ENCODE data around the gene SDK1.

- TF ChIP-seq CTCF (IDR thresholded peaks at IDR 0.05): no peak
- TF ChIP-seq POLR2AphosphoS5 (IDR thresholded peaks at IDR 0.05; ENCODE audit: insufficient read depth in 1 of 2, low read depth in 1 of 2): no peak
- no peak for TF ChIP-seq POLR2A (IDR thresholded peaks at IDR 0.05)
These were observed 420.4 kb downstream of the SDK1 start for GRCh38 chr7:3721422-3721821.

Measured in vagina (tissue), 2 donors.